ENCODE measurements around the gene FNIP2.

The FNIP2 gene

GRCh38 chr4:158811704-158812103, 42.9 kb downstream of the FNIP2 start:
- no peak for TF ChIP-seq ZNF776 (tag by site-specific recombination; IDR thresholded peaks at IDR 0.05; ENCODE audit: borderline replicate concordance)
- no peak for TF ChIP-seq ZSCAN18 (tag by site-specific recombination; IDR thresholded peaks at IDR 0.05)
- no peak for TF ChIP-seq PRDM1 (tag by site-specific recombination; IDR thresholded peaks at IDR 0.05)
- TF ChIP-seq ZNF404 (tag by site-specific recombination; IDR thresholded peaks at IDR 0.05), result no peak
- no peak for TF ChIP-seq ZNF558 (tag by site-specific recombination; IDR thresholded peaks at IDR 0.05)
- no peak for TF ChIP-seq KLF16 (tag by site-specific recombination; IDR thresholded peaks at IDR 0.05)
- no peak for TF ChIP-seq PBX3 (CRISPR knock-in tag; IDR thresholded peaks at IDR 0.05)
- no peak for TF ChIP-seq SCRT1 (tag by site-specific recombination; IDR thresholded peaks at IDR 0.05; ENCODE audit: borderline replicate concordance)
- TF ChIP-seq ZNF121 (tag by site-specific recombination; IDR thresholded peaks at IDR 0.05), result no peak
- TF ChIP-seq GLI4 (tag by site-specific recombination; IDR thresholded peaks at IDR 0.05), result no peak
- no peak for TF ChIP-seq ZNF155 (tag by site-specific recombination; IDR thresholded peaks at IDR 0.05)
- Histone ChIP-seq H3K9me3 (ENCODE audit: control insufficient read depth, insufficient read depth, low read depth, low read length) (no peaks in the 10 kb centered on the region), H3K36me3 (ENCODE audit: control insufficient read depth in 2 of 2, insufficient read depth in 1 of 2, low read length in 2 of 2) (no peaks in the 10 kb centered on the region), H3K27ac (ENCODE audit: extremely low read depth, low read depth, low read length) (peak overlapping the region; percentile 62; the same call in 1 of the 2 replicates), H3K4me1 (ENCODE audit: control insufficient read depth, insufficient read depth, low read length) (peaks cover 22% of the 10 kb centered on the region), H3K4me3 (ENCODE audit: low read depth, low read length) (no peak overlapping the region)
- CTCF ChIA-PET, result interaction anchor here (0.5 to 1.0 kb wide), 2 partner anchors 40 to 293 kb away, joined by 3 to 5 read pairs; no protein-coding TSS in a partner anchor
- POLR2A ChIA-PET, result no interaction called here

DNA sequence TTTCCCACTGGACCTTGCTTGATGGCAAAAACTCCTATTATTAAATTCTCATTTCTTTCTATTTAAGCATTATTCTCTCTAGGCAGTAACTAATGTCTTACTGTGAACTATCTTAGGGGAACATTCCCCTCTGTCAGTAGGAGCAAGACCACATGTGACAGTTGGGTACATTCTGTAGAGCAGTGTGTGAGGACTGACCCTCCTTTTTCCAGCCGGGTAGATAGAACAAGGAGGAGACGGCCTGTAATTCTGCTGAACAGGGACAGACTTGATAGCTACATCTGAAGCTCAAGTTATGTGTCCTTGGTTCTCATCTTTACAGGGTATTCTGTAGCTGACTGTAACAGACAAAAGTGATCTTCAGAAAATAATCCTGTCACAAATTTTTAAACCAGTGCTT, 43.3 kb downstream of the FNIP2 start:
- POLR2A ChIA-PET, result no interaction called here
- CTCF ChIA-PET, result interaction anchor here (1.0 kb wide), 1 partner anchor 39 kb away, joined by 5 read pairs; no protein-coding TSS in a partner anchor
- TF ChIP-seq, protein P1, sequence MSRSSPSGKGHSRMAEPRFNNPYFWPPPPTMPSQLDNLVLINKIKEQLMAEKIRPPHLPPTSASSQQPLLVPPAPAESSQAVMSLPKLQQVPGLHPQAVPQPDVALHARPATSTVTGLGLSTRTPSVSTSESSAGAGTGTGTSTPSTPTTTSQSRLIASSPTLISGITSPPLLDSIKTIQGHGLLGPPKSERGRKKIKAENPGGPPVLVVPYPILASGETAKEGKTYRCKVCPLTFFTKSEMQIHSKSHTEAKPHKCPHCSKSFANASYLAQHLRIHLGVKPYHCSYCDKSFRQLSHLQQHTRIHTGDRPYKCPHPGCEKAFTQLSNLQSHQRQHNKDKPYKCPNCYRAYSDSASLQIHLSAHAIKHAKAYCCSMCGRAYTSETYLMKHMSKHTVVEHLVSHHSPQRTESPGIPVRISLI (tag by site-specific recombination; IDR thresholded peaks at IDR 0.05), result no peak
- TF ChIP-seq ZNF175 (tag by site-specific recombination; IDR thresholded peaks at IDR 0.05) (no peak), SCRT2 (tag by site-specific recombination; IDR thresholded peaks at IDR 0.05) (no peak), ZNF473 (tag by site-specific recombination; IDR thresholded peaks at IDR 0.05) (no peak), ZNF670 (tag by site-specific recombination; IDR thresholded peaks at IDR 0.05; ENCODE audit: low read depth) (no peak)
- Histone ChIP-seq H3K9me3 (ENCODE audit: control insufficient read depth, insufficient read depth, low read depth, low read length) (no peaks in the 10 kb centered on the region), H3K4me1 (ENCODE audit: control insufficient read depth, insufficient read depth, low read length) (peaks cover 22% of the 10 kb centered on the region), H3K27ac (ENCODE audit: extremely low read depth, low read depth, low read length) (peak overlapping the region; percentile 62; the same call in 1 of the 2 replicates), H3K4me3 (ENCODE audit: low read depth, low read length) (no peak overlapping the region), H3K36me3 (ENCODE audit: control insufficient read depth in 2 of 2, insufficient read depth in 1 of 2, low read length in 2 of 2) (no peaks in the 10 kb centered on the region)

DNA sequence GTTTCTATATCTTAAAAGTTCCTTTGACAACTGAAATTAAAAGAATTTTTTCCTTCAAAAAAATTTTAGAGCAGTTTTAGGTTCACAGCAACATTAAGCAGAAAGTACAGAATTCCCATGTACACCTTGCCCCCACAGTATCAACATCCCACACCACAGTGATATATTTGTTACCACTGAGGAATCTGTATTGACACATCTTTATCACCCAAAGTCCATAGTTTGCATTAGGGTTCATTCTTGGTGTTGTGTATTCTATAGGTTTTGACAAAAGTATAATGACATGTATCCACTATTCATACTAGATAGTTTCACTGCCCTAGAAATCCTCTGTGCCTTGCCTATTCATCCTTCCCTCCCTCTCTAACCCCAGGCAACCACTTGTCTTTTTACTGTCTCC, 43.7 kb downstream of the FNIP2 start:
- peaks cover 20% of the 10 kb centered on the region for H3K4me1 ChIP-seq (ENCODE audit: control insufficient read depth, insufficient read depth, low read length)
- H3K36me3 ChIP-seq (ENCODE audit: control insufficient read depth in 2 of 2, insufficient read depth in 1 of 2, low read length in 2 of 2), result no peaks in the 10 kb centered on the region
- POLR2A ChIA-PET, result no interaction called here
- CTCF ChIA-PET, result no interaction called here
- no peaks in the 10 kb centered on the region for H3K9me3 ChIP-seq (ENCODE audit: control insufficient read depth, insufficient read depth, low read depth, low read length)
- H3K4me3 ChIP-seq (ENCODE audit: low read depth, low read length), result no peak overlapping the region
- H3K27ac ChIP-seq (ENCODE audit: extremely low read depth, low read depth, low read length), result no peak overlapping the region
- TF ChIP-seq ZNF514 (tag by site-specific recombination; IDR thresholded peaks at IDR 0.05) (no peak), ZNF26 (tag by site-specific recombination; IDR thresholded peaks at IDR 0.05) (no peak), PRDM6 (tag by site-specific recombination; IDR thresholded peaks at IDR 0.05) (no peak), ZBTB48 (tag by site-specific recombination; IDR thresholded peaks at IDR 0.05) (no peak), ZNF354C (tag by site-specific recombination; IDR thresholded peaks at IDR 0.05; ENCODE audit: borderline replicate concordance, low read depth) (no peak), ZNF140 (tag by site-specific recombination; IDR thresholded peaks at IDR 0.05) (no peak), ZNF202 (tag by site-specific recombination; IDR thresholded peaks at IDR 0.05; ENCODE audit: borderline replicate concordance) (no peak), ZNF473 (tag by site-specific recombination; IDR thresholded peaks at IDR 0.05) (no peak), SP2 (tag by site-specific recombination; IDR thresholded peaks at IDR 0.05) (no peak)
